Measurements from ENCODE around the gene APCDD1L. TPM values are rescaled to one million over a fixed set of nuclear protein-coding genes. Genes with fewer than 3 reads are reported as not detected.

Gene APCDD1L
- total RNA-seq, 4 donors from 2014 or later = 0.21 to 0.30 TPM; not detected in 2

DNA sequence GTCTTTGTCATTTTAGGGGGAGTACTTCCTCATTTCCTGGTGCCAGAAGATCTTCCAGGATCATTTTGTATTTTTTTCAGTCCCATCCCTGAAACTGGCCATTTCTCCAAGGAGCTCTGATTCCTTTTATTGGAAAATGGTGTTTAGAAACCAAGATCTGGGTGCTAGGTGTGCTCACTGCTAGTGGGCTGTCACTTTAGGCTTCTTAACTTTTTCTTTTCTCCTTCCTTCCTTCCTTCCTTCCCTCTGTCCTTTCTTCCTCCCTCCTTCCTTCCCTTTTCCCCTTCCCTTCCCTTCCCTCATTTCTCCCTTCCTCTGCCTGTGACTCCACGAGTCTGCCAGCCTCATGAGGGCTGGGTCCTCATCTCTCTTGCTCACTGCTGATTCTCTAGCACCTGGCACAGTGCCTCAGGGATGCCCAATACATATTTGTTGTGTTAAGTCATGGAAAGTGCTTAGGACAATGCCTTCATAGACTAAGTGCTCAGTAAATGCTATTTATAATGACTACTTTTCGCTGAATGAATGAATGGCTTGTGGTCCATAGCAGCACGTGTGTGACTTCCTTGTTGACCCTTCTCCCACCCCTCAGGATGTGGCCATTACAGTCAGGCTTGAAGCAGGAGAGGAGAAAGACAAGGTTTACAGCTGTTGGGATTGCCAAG, 36.9 kb downstream of the APCDD1L start:
- peaks cover 0 to 12% (median 0%) of the 10 kb centered on the region in 3 donors for H3K36me3 ChIP-seq
- no peaks in the 10 kb centered on the region for H3K27me3 ChIP-seq
- no peak for DNase-seq (ENCODE audit: low spot score in 2 of 2)
- WGBS, 2 donors = 52 to 70% methylated on average over 3 of the region's 3 CpGs
- H3K27ac ChIP-seq = no peak overlapping the region
- TF ChIP-seq, protein P1, sequence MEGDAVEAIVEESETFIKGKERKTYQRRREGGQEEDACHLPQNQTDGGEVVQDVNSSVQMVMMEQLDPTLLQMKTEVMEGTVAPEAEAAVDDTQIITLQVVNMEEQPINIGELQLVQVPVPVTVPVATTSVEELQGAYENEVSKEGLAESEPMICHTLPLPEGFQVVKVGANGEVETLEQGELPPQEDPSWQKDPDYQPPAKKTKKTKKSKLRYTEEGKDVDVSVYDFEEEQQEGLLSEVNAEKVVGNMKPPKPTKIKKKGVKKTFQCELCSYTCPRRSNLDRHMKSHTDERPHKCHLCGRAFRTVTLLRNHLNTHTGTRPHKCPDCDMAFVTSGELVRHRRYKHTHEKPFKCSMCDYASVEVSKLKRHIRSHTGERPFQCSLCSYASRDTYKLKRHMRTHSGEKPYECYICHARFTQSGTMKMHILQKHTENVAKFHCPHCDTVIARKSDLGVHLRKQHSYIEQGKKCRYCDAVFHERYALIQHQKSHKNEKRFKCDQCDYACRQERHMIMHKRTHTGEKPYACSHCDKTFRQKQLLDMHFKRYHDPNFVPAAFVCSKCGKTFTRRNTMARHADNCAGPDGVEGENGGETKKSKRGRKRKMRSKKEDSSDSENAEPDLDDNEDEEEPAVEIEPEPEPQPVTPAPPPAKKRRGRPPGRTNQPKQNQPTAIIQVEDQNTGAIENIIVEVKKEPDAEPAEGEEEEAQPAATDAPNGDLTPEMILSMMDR (IDR thresholded peaks at IDR 0.05) = no peak
- TF ChIP-seq EP300 (IDR thresholded peaks at IDR 0.05) (no peak), POLR2A (IDR thresholded peaks at IDR 0.05) (no peak)
- peaks cover 0 to 39% (median 4%) of the 10 kb centered on the region in 4 donors for H3K9me3 ChIP-seq
- H3K4me1 ChIP-seq = peaks cover 0 to 5% (median 0%) of the 10 kb centered on the region in 4 donors
- no peak overlapping the region for H3K4me3 ChIP-seq

DNA sequence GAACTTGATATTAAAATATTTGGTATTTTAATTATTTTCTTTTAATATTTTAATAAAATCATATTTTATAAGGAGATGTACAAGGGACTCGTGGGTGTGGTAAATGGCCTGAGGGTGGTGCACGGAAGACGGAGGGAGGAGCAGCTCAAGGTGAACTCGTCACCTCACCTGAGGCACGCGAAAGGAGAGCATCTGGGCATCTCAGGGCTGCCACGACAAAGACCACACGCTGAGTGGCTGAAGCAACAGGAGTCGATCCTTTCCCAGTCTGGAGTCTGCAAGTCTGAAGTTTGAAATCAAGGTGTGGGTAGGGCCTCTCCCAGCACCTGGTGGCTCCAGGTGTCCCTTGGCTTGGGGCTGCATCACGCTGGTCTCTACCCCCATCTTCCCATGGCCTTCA, 39.7 kb downstream of the APCDD1L start:
- Histone ChIP-seq H3K27me3 (no peaks in the 10 kb centered on the region), H3K36me3 (peaks cover 0 to 10% (median 0%) of the 10 kb centered on the region in 3 donors), H3K4me3 (no peak overlapping the region), H3K27ac (no peak overlapping the region), H3K9me3 (peaks cover 0 to 32% (median 4%) of the 10 kb centered on the region in 4 donors), H3K4me1 (no peaks in the 10 kb centered on the region)
- no peak for TF ChIP-seq POLR2A (IDR thresholded peaks at IDR 0.05)
- no peak for TF ChIP-seq EP300 (IDR thresholded peaks at IDR 0.05)
- TF ChIP-seq, protein P1 (IDR thresholded peaks at IDR 0.05) = no peak
- DNase-seq (ENCODE audit: low spot score in 2 of 2) = no peak
- WGBS, 2 donors = 88 to 91% methylated on average over 10 of the region's 10 CpGs

DNA sequence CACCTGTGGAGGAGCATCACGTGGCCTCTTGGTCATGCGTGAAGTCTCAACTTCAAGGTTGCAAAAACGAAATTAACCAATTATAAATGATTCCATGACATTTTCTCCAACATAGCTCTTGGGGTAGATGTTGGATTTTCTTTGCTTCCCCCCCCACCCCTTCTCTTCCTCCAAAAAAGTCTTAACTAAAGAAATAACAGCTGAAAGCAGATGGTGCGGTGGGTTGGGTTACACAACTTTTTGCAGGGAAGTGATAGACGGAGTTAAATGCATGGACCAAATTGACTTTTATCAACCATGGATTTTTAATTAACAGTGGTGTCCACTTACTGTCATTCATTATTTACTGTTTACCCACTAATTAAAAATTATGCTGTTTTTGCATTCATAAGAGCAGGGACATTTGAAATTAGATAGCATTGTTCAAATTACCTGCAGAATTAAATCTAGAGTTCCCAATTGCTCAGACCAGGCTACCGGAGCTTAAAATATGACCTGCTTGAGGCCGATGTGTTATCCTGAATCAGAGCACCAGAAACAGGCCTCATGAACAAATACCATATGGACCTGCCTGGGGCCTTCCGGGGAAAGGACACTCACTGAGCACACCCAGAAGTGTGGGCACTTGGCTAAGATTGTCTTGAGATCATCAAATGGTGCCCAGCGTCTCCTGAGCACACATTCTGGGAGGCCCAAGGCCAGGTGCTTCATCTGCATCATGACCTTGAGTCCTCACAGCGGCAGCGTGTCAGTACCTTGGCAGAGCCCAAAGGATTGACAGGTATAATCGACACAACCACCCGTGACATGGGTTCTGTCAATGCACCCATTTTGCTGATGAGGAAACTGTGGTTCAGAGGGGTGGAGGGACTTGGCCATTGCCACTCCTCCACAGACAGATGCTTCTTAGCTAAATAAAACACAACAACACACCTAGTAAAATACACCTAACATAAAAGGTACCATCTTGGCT, 41.5 kb downstream of the APCDD1L start:
- Histone ChIP-seq H3K9me3 (peaks cover 0 to 23% (median 4%) of the 10 kb centered on the region in 4 donors), H3K36me3 (peaks cover 0 to 10% (median 0%) of the 10 kb centered on the region in 3 donors), H3K4me3 (no peak overlapping the region), H3K4me1 (no peaks in the 10 kb centered on the region), H3K27ac (no peak overlapping the region), H3K27me3 (no peaks in the 10 kb centered on the region)
- WGBS, 2 donors = 92 to 94% methylated on average over 13 of the region's 13 CpGs
- TF ChIP-seq EP300 (IDR thresholded peaks at IDR 0.05) (no peak), POLR2A (IDR thresholded peaks at IDR 0.05) (no peak)
- TF ChIP-seq, protein P1 (IDR thresholded peaks at IDR 0.05) = no peak
- no peak for DNase-seq (ENCODE audit: low spot score in 2 of 2)

DNA sequence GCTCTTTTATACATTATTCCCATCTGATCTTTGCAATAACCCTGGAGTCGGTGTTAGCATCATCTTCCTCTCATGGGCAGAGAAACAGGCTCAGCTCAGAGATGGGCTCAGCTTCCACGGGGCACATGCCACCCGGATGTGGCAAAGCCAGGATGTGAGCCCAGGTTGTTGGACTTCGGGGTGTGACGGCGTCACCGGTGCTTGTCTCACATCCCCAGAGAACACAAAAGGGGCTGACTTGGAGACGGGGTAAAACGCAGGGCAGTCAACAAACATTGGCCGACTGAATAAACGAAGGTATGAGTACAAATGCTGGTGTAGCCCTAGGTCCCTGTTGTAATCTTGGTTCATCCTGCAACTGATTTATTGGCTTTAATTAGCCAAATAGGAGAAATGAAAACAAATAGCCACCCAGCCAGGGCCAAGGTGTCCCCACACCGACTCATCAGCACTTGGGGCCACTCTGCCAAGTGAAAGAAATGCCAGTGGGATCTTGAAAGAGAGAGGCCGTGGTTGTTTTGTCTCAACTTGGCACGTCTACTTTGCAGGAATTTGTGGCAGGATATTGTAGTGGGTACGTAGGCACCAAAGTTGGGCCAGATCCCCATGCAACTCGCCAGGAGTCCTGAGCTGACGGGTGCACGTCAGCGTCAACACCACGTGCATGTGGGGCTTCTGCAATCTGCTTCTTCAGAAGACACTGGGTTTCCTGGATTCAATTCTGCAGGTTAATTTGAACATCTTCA, 42.8 kb downstream of the APCDD1L start:
- Histone ChIP-seq H3K27me3 (no peaks in the 10 kb centered on the region), H3K4me1 (no peaks in the 10 kb centered on the region), H3K36me3 (peaks cover 0 to 6% (median 0%) of the 10 kb centered on the region in 3 donors), H3K9me3 (peaks cover 0 to 11% (median 0%) of the 10 kb centered on the region in 4 donors), H3K4me3 (no peak overlapping the region), H3K27ac (no peak overlapping the region)
- DNase-seq (ENCODE audit: low spot score in 2 of 2) = no peak
- TF ChIP-seq EP300 (IDR thresholded peaks at IDR 0.05) (no peak), POLR2A (IDR thresholded peaks at IDR 0.05) (no peak)
- TF ChIP-seq, protein P1 (IDR thresholded peaks at IDR 0.05) = no peak
- 84 to 89% methylated on average over 20 of the region's 20 CpGs for WGBS, 2 donors
